Activated CD8-positive, alpha-beta memory T cell treated with anti-CD3 and anti-CD28 coated beads, Interleukin-2, amount 50 U/mL, for 24 hours (primary cell): ENCODE measurements around the gene TAF4.

Source experiments
- DNase-seq: peaks from one replicate; pipeline ENCODE4 v3.0.0-alpha.2; 2020; ENCODE audit errors: extremely low read depth

The TAF4 gene

GRCh38 chr20:62021793-62022385 lies 43.8 kb downstream of the TAF4 start:
- DNase-seq, result no peak

DNA sequence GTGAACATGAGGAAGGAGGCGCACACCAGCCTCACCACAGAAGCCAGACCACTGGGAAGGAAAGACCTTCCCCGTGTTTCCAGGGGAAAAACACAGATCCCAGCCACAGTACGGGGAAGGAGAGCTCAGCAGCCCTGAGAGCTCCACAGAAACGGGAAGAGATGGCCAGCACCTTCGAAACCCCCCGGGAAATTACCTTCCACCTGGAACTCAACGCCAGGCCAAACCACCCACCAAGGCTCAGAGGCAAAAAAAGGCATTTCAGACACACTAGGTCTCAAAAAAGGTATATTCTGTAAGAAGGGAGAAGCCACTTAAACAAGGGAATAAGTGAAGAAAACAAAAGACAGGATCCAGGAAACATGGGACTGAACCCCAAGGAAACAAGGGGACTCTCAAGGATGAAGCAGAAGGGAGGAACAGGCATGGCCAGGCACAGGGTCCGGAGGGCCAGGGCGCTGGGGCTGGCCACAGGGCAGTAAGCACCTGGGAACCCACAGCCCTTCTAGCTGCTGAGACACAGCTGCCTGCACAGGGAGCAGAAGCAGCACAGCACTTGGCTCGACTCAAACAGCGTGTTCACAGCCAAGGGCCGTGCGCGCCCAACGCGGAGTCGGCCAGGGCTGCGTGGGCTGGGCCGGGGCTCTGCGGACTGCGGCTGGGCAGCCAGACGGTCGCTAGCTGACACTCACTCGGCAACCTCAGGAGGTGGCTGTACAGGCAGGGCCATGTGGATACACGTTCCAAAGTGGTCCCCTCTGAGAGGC lies 44.6 kb downstream of the TAF4 start:
- DNase-seq, result no peak

DNA sequence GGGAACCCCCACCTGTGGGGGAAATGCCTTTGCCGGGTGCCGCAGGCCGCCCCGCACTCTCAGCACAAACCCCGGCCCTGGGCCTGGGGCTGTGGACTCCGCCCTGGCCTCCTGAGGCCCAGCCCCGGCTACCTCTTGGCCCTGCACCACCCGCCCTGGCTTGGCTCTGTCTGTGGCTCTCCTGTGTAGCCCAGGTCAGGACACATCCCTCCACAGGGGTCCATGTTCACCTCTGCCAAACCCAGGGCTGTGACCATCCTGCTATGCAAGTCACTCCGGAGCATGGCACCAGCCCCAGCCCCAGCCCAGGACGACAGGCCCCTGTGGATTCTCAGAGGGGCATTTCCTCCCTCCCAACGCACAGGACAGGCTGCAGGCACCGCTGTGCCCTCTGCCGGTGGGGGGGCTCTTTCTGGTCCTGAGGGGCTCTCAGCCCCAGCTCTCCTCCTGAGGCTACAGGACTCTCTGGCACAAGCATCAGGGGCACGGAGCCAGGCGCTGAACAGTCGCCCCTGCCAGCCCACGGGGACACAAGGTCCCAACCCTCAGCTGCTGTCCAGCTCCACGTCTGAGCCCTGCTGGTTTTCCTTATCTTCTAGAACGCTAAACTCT lies 45.7 kb downstream of the TAF4 start:
- DNase-seq, result no peak

DNA sequence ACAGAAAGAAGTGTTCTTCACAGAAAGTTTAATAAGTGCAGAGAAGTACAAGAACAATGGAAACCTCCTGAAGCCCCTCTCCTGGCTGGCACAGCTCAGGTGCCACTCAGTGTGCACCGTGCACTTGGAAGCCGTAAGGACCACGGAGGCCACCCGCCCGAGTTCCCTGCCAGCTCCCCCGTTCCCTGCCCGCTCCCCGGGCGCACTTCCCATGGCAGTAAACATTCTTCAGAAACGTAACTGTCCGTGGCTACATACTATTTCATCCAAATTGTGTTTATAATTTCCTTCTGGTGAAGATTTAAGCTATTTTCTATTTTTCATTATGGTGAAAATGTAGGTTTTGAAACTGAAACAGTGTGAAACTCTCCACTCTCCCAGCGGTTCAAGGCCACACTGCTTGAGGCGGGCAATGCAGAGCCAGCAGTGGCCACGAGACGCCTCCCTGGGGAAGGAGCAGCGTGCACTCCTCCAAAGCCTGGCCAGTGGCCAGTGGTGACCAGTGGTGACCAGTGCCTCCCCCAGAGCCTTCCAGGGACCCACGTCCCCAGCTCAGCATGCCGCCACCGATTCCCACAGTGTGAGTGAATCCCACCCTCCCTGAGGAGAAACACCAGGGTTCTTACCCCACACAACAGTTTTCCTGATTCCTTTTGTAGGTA lies 46.4 kb downstream of the TAF4 start:
- DNase-seq, result no peak

DNA sequence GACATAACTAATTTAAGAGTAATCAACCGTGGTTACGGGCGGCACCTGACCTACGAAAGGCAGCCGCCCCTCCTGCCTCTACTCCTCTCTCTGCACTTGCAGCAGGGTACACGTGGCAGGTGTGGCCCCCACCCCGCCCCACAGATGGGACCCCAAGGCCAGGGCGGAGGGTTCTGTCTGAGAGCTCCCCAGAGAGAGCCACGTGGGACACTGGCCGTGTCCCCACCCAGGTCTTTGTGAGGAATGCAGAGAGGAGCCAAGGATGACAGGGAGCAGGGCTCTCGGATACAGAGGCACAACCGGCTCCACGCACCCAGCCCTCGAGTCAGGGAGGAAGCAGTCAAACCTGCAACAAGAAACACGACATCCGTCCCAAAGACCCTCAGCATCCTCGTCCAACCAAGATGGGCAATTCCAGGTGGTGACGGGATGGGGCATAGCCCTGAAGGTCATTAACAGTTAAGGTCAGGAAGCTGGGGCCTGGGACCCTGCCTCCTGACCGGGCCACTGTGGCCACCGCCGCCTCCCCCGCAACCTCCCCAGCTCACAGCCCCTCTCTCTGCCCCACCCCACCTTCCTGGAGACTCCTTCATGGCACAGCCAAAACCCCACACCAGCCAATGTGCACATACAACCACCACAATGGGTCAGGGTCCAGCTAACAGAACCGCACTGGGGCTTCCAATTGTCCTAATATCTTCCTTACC lies 47.1 kb downstream of the TAF4 start:
- no peak for DNase-seq

GRCh38 chr20:62015540-62016288 lies 50.0 kb downstream of the TAF4 start:
- no peak for DNase-seq

GRCh38 chr20:62014889-62015537 lies 50.7 kb downstream of the TAF4 start:
- DNase-seq, result no peak

DNA sequence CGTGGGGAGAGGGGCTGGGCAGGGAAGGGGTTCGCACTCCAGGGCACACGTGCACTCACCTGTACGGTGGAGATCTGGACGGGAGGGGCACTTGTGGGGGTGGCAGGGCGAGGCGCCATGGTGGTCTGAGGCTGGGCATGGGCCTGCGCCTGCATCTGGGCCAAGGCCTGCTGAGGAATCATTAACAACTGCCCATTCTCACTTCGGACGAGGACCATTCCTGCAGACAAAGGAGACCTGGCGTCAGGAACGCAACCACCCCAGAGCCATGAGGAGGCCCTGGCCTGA lies 51.2 kb downstream of the TAF4 start:
- no peak for DNase-seq

DNA sequence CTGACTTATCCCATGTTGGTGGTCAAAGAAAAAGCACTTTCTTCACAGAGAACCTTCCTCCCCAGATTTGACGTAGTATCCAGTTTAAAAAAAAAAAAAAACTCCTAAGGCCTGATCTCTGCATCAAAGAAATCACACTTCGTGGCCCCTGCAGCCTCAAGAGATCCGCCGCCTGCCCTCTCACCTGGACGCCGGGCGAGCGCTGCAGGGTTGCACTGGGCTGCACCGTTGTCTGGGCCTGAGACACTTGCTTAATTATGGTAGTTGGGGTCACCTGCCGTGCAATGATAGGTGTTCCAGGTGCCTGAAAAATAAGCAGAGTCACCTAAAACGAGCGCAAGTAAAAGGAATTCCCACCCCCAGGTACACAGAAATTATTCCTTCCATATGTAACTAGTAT lies 53.0 kb downstream of the TAF4 start:
- no peak for DNase-seq

DNA sequence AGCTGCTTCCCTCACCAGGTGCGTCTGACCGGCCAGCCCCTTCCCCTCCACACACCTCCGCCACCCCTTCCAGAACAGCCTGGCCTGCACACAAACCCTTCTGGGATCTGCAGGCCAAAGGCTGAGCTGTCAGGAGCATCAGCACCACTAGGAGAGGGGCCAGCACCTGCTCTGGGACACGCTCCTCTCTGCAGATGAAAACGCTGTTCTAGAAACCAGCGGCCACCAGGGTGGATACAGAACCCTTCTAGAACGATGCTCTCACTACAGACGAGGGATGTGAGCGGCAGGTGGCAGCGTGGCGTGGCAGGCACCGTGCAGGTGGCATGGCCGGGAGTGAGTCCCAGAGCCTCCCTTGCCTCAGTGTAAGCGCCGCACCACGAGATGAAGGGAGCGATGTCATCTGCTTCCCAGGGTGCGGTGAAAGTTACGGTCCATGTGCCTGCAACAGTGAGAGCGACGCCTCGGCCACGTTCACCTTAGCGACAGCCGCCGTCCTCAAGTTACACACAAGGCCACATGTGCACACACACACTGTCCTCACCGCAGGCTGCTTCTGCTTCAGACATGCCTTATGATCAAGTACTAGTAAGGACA lies 53.6 kb downstream of the TAF4 start:
- no peak for DNase-seq

- DNase-seq, result no peak
Measured at GRCh38 chr20:62011403-62011790, 54.3 kb downstream of the TAF4 start.

GRCh38 chr20:62010551-62011402 lies 54.9 kb downstream of the TAF4 start:
- no peak for DNase-seq

DNA sequence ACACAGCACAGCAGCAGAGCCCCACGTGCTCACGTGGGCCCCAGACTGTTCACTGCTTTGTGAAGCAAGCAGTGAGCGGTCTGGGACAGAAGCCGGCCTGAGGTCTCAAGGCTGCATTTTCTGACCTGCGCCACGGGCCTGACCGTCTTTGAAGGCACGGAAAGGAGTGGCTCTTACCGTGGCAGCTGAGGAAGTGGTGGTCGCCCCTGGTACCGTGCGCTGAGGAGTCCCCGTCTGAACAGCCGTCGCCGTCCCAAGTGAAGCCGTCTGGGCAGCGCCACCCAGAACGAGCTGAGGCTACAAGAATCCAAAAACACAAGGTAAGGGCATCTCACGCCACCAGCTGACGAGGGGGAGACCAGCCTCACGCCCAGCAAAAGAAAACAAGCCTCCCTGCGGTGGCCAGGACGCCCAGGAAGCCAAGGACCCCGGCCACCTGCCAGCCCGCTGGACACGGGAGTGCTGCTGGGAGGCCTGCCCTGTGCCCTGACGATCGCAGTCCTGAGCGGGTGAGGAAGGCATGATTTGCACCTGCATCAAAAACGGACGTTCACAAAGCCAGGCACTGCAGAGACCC lies 55.7 kb downstream of the TAF4 start:
- no peak for DNase-seq

DNA sequence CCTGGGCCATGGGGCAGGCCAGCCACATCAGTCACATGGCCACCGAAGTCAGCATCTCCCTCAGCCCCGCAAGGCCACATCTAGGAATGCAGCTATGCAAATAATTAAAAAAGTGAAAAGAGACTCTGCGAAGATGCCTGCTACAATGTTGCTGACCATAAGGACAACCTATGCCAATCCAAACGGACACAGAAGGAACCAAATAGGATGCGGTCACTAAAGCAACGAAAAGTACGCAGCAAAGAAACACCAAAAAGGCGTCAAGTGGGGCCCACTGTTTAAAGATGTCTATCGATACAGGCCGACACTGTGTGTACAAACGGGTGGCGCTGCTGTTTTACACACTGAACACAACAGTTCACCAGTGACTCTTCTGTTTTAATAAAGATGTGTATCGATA lies 56.4 kb downstream of the TAF4 start:
- no peak for DNase-seq

DNA sequence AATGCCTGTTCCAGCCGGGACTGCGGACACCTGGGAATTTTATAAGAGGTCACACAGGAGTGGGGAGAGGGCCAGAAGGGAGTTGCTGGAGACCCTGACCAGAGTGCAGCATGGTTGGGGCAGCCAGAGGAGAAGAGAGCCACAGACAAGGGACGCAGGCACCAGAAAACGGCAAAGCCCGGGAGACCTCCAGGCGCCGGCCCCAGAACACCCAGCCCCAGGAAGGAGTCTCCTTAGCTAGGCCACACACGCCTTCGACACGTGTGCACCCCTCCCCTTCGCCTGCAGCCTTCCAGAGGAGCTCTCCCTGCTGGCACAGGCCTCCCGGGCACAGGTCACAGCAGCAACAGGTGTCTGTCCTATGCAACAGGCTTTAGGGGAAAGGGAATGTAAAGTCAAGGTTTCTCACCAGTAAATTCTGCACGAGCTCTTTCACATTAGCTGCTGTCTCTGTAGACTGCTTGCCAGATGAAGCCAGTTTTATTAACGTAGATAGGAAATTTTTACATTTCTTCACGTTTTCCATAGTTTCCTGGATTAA lies 57.0 kb downstream of the TAF4 start:
- DNase-seq, result no peak

- DNase-seq, result no peak
Measured at GRCh38 chr20:62007127-62007647, 58.5 kb downstream of the TAF4 start.

- DNase-seq, result no peak
Measured at GRCh38 chr20:62006482-62006881, 59.2 kb downstream of the TAF4 start.

DNA sequence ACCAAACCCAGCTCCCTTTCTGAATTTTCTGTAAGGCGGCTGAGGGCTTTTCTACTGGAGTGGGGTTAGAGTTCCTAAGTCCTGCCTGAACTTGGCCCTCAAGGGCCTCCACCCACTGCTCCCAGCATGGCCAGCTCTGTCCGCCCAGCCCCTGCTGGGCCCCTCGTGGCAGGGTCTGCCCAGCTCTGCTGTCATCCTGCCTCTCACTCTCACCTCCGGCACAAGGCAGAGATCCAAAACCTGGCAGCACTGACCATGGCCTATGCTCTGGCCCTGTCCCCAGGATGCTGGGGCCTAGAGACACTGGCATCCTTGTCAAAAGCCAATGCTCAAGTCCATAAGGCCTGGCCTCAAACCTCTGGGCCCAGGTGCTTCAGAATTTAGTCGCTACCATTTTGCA lies 61.1 kb downstream of the TAF4 start:
- DNase-seq, result no peak
